ENCODE results near the gene AHNAK.
"Not testable (repeated sequence)": the region's sequence is repeated elsewhere in the genome, so short reads cannot be mapped to it uniquely, and the experiment has no call there.

Gene AHNAK

GRCh38 chr11:62390722-62391121, 155.9 kb downstream of the AHNAK start:
- in situ Hi-C loops (cut with MboI; ENCODE audit: low pct_unique_long_range_greater_than_20kb, low sequenced_read_pairs, unreplicated experiment) = no loop called here
- TF ChIP-seq CTCF (IDR thresholded peaks at IDR 0.05; ENCODE audit: extremely low read depth, insufficient read depth, missing control alignments) = no peak
- DNase-seq (ENCODE audit: low spot score) = no peak

GRCh38 chr11:62390237-62390636, 156.4 kb downstream of the AHNAK start:
- in situ Hi-C loops (cut with MboI; ENCODE audit: low pct_unique_long_range_greater_than_20kb, low sequenced_read_pairs, unreplicated experiment) = no loop called here
- DNase-seq (ENCODE audit: low spot score) = no peak
- no peak for TF ChIP-seq CTCF (IDR thresholded peaks at IDR 0.05; ENCODE audit: extremely low read depth, insufficient read depth, missing control alignments)

- DNase-seq (ENCODE audit: low spot score) = no peak
- no peak for TF ChIP-seq CTCF (IDR thresholded peaks at IDR 0.05; ENCODE audit: extremely low read depth, insufficient read depth, missing control alignments)
- in situ Hi-C loops (cut with MboI; ENCODE audit: low pct_unique_long_range_greater_than_20kb, low sequenced_read_pairs, unreplicated experiment) = no loop called here
Observed at GRCh38 chr11:62388999-62389398, 157.6 kb downstream of the AHNAK start.

- in situ Hi-C loops (cut with MboI; ENCODE audit: low pct_unique_long_range_greater_than_20kb, low sequenced_read_pairs, unreplicated experiment) = no loop called here
- no peak for DNase-seq (ENCODE audit: low spot score)
- TF ChIP-seq CTCF (IDR thresholded peaks at IDR 0.05; ENCODE audit: extremely low read depth, insufficient read depth, missing control alignments) = no peak
Observed at GRCh38 chr11:62387381-62387780, 159.2 kb downstream of the AHNAK start.

- in situ Hi-C loops (cut with MboI; ENCODE audit: low pct_unique_long_range_greater_than_20kb, low sequenced_read_pairs, unreplicated experiment); DNase-seq (ENCODE audit: low spot score): not testable (repeated sequence)
Observed at GRCh38 chr11:62386083-62386482, 160.5 kb downstream of the AHNAK start.

- TF ChIP-seq CTCF (IDR thresholded peaks at IDR 0.05; ENCODE audit: extremely low read depth, insufficient read depth, missing control alignments) = no peak
- DNase-seq (ENCODE audit: low spot score) = no peak
- in situ Hi-C loops (cut with MboI; ENCODE audit: low pct_unique_long_range_greater_than_20kb, low sequenced_read_pairs, unreplicated experiment) = no loop called here
Observed at GRCh38 chr11:62383822-62384221, 162.8 kb downstream of the AHNAK start.

Data from GM13977 (cell line).